ELF-1 (cell line): ENCODE measurements around the gene RNPEP.
"Not testable (repeated sequence)": the region's sequence is repeated elsewhere in the genome, so short reads cannot be mapped to it uniquely, and the experiment has no call there.

Experiments
- DNase-seq: peaks from one replicate; pipeline ENCODE4 v3.0.0-alpha.2; 2016; ENCODE audit warnings: low read depth, low spot score

The RNPEP gene, protein sequence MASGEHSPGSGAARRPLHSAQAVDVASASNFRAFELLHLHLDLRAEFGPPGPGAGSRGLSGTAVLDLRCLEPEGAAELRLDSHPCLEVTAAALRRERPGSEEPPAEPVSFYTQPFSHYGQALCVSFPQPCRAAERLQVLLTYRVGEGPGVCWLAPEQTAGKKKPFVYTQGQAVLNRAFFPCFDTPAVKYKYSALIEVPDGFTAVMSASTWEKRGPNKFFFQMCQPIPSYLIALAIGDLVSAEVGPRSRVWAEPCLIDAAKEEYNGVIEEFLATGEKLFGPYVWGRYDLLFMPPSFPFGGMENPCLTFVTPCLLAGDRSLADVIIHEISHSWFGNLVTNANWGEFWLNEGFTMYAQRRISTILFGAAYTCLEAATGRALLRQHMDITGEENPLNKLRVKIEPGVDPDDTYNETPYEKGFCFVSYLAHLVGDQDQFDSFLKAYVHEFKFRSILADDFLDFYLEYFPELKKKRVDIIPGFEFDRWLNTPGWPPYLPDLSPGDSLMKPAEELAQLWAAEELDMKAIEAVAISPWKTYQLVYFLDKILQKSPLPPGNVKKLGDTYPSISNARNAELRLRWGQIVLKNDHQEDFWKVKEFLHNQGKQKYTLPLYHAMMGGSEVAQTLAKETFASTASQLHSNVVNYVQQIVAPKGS

GRCh38 chr1:201982623-201983379 lies at the start of gene RNPEP:
RNPEP (plus strand) TSS chr1:201982648; CDS start chr1:201982667, 19 bp downstream.
- peak; percentile 83 for DNase-seq

DNA sequence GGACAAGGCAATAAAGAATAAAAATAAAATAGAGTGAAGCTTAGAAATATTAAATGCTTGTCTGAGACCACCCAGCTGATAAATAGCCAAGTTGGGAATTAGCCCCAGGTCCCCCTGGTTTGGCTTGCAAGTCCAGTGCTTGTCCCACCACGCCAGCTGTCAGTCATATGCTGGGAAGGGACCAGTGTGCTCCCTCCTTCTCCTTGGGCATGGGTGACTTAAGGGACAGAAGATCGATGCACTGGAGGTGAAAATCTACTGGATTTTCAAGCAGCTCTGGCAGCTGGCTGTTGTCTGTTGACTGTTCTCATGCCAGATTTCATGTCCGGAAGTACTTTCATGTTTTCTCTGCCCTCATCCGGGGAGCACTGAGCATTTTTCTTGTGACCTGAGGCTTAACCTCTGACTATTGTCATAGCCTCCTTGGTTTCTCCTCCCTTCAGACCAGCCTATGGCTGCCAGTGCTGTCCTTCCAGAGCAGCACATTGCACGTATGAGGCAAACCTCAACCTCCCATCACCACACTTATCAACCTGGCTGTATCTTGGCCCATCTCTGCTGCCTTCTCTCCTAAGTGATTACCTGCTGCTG lies 48.5 kb upstream of the RNPEP start:
- no peak for DNase-seq

DNA sequence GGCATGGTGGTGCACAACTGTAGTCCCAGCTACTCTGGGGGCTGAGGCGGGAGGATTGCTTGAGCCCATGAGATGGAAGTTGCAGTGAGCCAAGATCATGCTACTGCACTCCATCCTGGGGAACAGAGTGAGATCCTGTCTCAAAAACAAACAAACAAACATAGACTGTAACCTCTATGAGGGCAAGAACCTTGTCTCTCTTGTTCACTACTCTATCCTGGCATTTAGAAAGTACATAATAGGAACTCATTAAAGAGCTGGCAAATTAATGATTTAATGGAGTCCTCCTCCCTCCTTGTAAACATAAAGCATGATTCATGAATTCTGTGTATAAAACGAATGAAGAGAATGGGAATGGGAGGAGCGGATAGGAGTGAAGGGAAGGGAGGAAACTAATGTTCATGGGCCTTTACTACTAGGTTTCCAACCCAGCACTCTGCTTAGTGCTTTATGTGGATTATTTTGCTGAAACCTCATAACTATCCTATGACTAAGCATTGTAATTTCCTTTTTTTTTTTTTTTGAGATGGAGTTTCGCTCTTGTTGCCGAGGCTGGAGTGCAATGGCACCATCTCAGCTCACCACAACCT lies 44.7 kb upstream of the RNPEP start:
- DNase-seq: no peak

DNA sequence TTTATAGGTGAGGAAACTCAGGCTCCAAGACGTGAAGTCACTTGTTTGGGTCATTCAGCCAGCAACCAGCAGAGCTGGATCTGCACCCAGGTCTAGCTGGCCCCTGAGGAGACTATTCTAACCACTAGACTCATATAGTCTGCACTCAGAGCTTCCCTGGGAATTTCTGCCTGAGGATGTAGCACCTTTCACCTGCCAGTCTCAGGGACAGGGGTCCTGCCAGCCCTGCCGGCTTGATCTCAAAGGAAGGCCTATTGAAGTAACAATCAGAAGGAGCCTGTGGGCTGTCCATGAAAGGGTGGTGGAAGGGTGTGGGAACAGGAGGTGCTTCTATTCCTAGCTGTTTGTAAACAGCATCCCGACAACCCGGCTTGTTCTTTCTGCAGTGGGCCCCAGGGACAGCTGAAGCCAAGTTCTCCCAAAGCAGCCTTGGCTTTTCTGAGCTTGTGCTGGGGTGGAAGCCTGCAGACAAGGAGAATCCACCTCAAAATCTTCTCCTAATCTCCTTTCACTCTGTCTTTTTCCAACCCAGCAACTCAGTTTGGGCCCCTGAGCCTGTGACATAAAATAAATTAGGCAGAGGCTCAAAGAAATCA lies 43.9 kb upstream of the RNPEP start:
- peak; percentile 67 for DNase-seq

DNA sequence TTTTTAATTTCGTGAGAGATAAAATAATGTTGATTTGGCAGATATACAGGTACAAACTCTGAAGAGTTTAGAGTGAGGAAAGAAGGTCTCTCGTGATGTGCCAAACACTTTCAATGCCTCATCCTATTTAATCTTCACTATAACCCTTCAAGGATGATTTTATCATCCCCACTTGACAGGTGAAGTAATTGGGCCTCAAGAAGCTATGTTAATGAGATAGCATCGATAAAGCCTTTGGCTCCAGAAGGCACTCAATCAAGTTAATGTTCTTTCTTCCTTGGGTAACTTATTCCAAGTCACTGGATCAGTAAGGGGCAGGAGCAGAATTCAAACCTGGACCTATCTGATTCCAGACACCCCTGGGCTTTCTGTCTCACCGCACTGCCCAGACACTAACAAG lies 43.3 kb upstream of the RNPEP start:
- no peak for DNase-seq

DNA sequence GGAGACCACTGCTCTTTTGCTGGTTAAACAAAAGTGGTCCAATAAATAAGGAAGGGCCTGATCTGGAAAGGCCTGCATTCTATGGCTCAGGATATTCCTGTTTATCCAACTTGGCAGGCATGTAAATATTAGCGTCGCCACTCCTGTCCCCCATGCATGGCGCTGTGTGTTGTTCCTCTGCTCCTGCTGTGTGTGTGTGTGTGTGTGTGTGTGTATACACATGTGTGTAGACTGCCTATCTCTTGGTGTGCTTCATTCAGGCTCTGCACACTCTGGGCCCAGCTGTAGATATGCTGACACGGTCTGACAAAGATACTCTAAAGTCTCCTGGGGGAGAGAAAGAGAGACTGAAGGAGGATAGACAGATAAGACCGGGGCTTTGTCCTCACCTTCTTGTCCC lies 42.9 kb upstream of the RNPEP start:
- DNase-seq: no peak

DNA sequence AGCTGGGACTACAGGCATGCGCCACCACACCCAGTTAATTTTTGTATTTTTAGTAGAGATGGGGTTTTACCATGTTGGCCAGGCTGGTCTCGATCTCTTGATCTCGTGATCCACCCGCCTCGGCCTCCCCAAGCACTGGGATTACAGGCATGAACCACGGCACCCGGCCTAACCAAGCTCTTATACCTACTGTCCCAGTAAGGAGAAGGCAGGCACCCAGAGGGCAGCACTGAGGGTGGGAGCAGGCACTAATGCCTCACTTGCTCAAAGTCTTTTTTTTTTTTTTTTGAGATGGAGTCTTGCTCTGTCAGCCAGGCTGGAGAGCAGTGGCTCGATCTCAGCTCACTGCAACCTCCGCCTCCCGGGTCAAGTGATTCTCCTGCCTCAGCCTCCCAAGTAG lies 42.1 kb upstream of the RNPEP start:
- not testable (repeated sequence) for DNase-seq

GRCh38 chr1:201941420-201942128 lies 40.9 kb upstream of the RNPEP start:
- peak; percentile 94 for DNase-seq

- DNase-seq: no peak
Measured at GRCh38 chr1:201942129-201942495, 40.3 kb upstream of the RNPEP start.

DNA sequence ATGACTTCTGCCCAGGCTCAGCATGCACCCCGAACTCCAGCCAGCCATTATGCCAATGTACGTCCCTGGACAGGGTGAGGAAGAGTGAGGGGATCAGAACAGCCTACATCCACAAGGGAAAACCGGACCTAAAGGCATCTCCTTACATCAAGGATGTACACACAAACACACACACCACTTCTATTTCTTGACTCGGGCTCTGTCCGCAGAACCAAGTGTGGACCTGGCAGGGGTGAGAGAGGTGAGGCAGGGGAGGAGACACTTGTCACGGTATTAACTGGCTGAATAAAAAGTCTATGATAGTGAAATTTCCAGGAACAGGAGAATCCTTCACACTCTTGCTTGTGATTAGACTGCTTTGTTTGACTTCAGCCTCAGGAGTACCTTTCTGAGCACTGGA lies 38.4 kb upstream of the RNPEP start:
- no peak for DNase-seq

GRCh38 chr1:201944639-201945038 lies 37.8 kb upstream of the RNPEP start:
- DNase-seq: no peak

GRCh38 chr1:201945157-201945556 lies 37.3 kb upstream of the RNPEP start:
- DNase-seq: no peak

GRCh38 chr1:201945863-201946223 lies 36.6 kb upstream of the RNPEP start:
- no peak for DNase-seq

- peak; percentile 94 for DNase-seq
Measured at GRCh38 chr1:201946224-201946908, 36.1 kb upstream of the RNPEP start, which contains the start of gene LMOD1. LMOD1 (minus strand) TSS chr1:201946548; CDS start chr1:201946340, 208 bp downstream.

- DNase-seq: no peak
Measured at GRCh38 chr1:201947697-201948008, 34.8 kb upstream of the RNPEP start.

- no peak for DNase-seq
Measured at GRCh38 chr1:201949491-201949890, 33.0 kb upstream of the RNPEP start.

- peak; percentile 24 for DNase-seq
Measured at GRCh38 chr1:201954263-201955008, 28.0 kb upstream of the RNPEP start.

GRCh38 chr1:201955009-201955728 lies 27.3 kb upstream of the RNPEP start, which contains the start of gene TIMM17A:
TIMM17A (plus strand) TSS chr1:201955503; CDS start chr1:201955527, 24 bp downstream.
- DNase-seq: peak; percentile 97

DNA sequence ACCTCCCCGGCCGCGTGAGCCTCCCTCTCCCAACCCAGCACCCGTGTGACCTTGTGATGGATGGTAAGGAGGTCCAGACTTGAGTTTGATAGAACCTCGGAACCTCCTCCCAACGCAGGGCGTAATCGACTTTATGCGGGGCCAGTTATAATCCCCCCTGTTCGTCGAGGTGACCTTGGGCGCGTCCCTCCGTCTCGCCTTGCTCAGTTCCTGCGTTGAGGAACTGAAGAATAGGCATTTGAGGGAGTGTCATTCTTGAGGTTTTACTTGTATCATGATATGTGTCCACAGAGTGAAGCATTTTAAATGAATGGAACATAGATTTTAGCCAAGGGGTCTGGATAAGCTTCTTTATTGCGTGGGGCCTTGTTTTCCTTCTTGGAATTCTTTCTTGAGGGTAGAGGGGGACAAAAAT lies 26.7 kb upstream of the RNPEP start:
- no peak for DNase-seq
